Measurements from ENCODE around the gene GRK7. TPM values are rescaled to one million over a fixed set of nuclear protein-coding genes. Genes with fewer than 3 reads are reported as not detected.

Gene GRK7
- total RNA-seq, 1 experiment from 2014 or later, result not detected

DNA sequence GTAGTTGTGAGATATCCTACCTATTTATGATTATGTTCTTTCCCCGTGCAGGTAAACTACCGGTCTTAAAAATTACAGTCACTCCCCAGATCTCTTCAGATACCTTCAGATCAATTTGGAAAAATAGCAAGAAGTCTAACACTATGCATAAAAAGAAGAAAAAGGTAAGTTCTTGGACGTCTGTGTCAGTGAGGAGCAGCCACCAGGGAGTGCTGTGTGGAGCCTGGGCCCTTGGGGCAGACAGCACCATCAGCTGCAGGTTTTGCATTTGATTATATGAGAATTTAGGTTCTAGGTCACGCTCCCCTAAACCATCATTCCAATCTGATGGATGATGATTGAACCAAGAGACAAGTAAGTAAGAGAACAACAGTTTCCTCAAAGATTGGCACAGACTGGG is 34.0 kb upstream of the GRK7 start:
- H3K4me3 Mint-ChIP-seq, result no peak overlapping the region
- H2BK20ac ChIP-seq (ENCODE audit: low read depth, low read length, poor library complexity, severe bottlenecking), result no peak overlapping the region
- no peak overlapping the region for H2BK15ac ChIP-seq (ENCODE audit: low read depth, low read length)
- no peak overlapping the region for H3K4ac ChIP-seq (ENCODE audit: low read depth, low read length)
- H2AFZ ChIP-seq (ENCODE audit: low read length), result no peak overlapping the region
- H2BK12ac ChIP-seq (ENCODE audit: insufficient read length, low read depth, low read length), result no peak overlapping the region
- no peaks in the 10 kb centered on the region for H3K23me2 ChIP-seq (ENCODE audit: insufficient read length, low read depth, low read length, poor library complexity, severe bottlenecking)
- H4K8ac ChIP-seq (replicated peaks; ENCODE audit: insufficient read length, low read depth, low read length), result no peak overlapping the region
- H4K5ac ChIP-seq (ENCODE audit: insufficient read length, low read depth, low read length), result no peak overlapping the region
- no peak overlapping the region for H3K23ac ChIP-seq (ENCODE audit: insufficient read length, low read depth, low read length)
- peaks cover 9 to 13% of the 10 kb centered on the region in 2 experiments for H3K4me1 Mint-ChIP-seq
- no peak overlapping the region for H3K27ac Mint-ChIP-seq
- no peak overlapping the region for H3K4me2 ChIP-seq (ENCODE audit: insufficient read depth, insufficient read length, low read length)
- no peak overlapping the region for H3K9ac ChIP-seq (ENCODE audit: extremely low read depth, insufficient read length, low read length)
- H3K79me2 ChIP-seq (ENCODE audit: insufficient read depth, low read length), result no peaks in the 10 kb centered on the region
- no peaks in the 10 kb centered on the region for H3K36me3 Mint-ChIP-seq (ENCODE audit: insufficient read depth in 1 of 3, low read depth in 3 of 3)
- no peak overlapping the region for H4K91ac ChIP-seq (ENCODE audit: insufficient read length, low read depth, low read length)
- peak; percentile 54 for TF ChIP-seq CTCF (conservative IDR thresholded peaks at IDR 0.05)
- WGBS (ENCODE audit: extremely low coverage, insufficient read length, low lambda C conversion rate), result no CpG with 5 or more reads among the region's 4 CpGs
- DNase-seq, result no peak
- H3K9me3 Mint-ChIP-seq, result no peaks in the 10 kb centered on the region
- H4K20me1 ChIP-seq (ENCODE audit: control insufficient read depth, insufficient read depth, insufficient read length), result no peaks in the 10 kb centered on the region
- no peaks in the 10 kb centered on the region for H3K9me3 ChIP-seq (ENCODE audit: control insufficient read depth, low read depth, low read length)
- H2AK5ac ChIP-seq (ENCODE audit: insufficient read length, low read length), result no peak overlapping the region
- H3K14ac ChIP-seq (ENCODE audit: insufficient read depth, low read length), result no peak overlapping the region
- no peak overlapping the region for H2BK5ac ChIP-seq (ENCODE audit: insufficient read length, low read length)
- no peak overlapping the region for H3K27ac ChIP-seq (ENCODE audit: insufficient read length, low read depth, low read length)
- H3T11ph ChIP-seq (ENCODE audit: low read length), result no peak overlapping the region
- no peak overlapping the region for H3K18ac ChIP-seq (ENCODE audit: insufficient read length, low read depth, low read length)
- H2BK120ac ChIP-seq (ENCODE audit: low read depth, low read length, poor library complexity, severe bottlenecking), result no peak overlapping the region
- H3K4me1 ChIP-seq (ENCODE audit: insufficient read depth, low read length), result no peaks in the 10 kb centered on the region
- no peaks in the 10 kb centered on the region for H3K79me1 ChIP-seq (ENCODE audit: insufficient read depth, low read depth, low read length, poor library complexity, severe bottlenecking)
- no peak overlapping the region for H3K56ac ChIP-seq (ENCODE audit: insufficient read length, low read depth, low read length)
- H3K27me3 Mint-ChIP-seq (ENCODE audit: low read depth), result no peaks in the 10 kb centered on the region
- H3K27me3 ChIP-seq (ENCODE audit: insufficient read depth, low read length), result no peaks in the 10 kb centered on the region
